HL-60/S4 (cell line): Measurements from ENCODE around the gene KLHL36.
"Not testable (repeated sequence)": the region's sequence is repeated elsewhere in the genome, so short reads cannot be mapped to it uniquely, and the experiment has no call there.

ENCODE experiments used
- in situ Hi-C: fragments of 300-500 bp; cut with MboI; formaldehyde crosslinking; loops from 2 replicates; pipeline ENCODE4 v1.14.3; 2022; ENCODE audit warnings: low sequenced_read_pairs

The KLHL36 gene

DNA sequence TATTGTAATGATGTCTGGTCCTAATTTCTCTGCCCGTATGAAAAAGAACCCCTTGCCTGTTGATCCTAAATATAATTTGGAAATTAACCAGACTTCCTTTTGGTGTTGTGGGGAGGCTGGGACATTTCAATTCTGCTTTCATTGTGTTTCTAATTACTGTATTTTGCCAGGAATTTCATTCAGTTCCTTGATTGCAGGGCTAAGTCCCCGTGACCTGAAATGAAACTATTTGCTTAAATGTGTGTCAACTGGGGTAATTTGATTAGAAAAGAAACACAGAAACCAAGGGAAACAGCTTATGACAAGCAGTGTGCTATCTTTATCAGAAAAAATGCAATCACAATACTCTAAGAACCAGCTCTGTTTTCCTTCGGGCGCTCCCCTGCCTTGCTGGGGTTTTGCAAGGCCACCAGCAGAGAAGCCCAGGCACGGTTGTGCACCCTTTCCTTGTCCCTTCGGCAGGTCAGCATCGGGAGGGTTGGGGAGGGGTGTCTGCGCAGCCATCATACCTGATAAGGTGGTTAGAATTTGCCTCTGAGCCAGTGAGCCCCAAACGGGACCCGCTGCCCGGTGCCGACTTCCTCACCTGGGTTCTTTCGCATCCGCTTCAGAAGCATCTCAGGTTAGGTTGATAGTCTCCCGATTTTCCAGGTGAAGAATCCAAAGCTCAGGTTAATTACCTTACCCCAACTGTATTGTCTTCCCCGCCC lies 19.4 kb downstream of the KLHL36 start:
- in situ Hi-C loops, result no loop called here

- in situ Hi-C loops, result no loop called here
Observed at GRCh38 chr16:84670063-84670462, 21.8 kb downstream of the KLHL36 start.

- in situ Hi-C loops, result no loop called here
Observed at GRCh38 chr16:84672276-84673202, 24.2 kb downstream of the KLHL36 start.

GRCh38 chr16:84673203-84673535 lies 24.9 kb downstream of the KLHL36 start:
- in situ Hi-C loops, result no loop called here

- in situ Hi-C loops, result no loop called here
Observed at GRCh38 chr16:84673561-84673960, 25.2 kb downstream of the KLHL36 start.

DNA sequence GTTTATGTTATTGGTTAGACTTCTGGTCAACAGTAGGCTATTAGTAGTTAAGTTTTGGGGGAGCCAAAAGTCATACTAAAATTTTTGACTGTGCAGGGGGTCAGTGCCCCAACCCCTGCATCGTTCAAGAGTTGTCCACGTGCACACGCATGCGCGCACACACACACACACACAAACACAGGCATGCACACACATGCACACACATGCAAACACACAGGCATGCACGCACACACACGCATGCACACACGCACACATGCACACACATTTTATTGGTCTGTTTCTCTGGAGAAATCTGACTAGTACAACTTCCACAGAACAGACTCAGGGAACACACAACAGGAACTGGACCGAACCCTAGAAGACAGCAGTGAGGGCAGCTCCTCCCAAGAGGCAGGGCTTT lies 27.1 kb downstream of the KLHL36 start:
- in situ Hi-C loops, result no loop called here

- in situ Hi-C loops, result no loop called here
Observed at GRCh38 chr16:84675884-84676283, 27.6 kb downstream of the KLHL36 start.

DNA sequence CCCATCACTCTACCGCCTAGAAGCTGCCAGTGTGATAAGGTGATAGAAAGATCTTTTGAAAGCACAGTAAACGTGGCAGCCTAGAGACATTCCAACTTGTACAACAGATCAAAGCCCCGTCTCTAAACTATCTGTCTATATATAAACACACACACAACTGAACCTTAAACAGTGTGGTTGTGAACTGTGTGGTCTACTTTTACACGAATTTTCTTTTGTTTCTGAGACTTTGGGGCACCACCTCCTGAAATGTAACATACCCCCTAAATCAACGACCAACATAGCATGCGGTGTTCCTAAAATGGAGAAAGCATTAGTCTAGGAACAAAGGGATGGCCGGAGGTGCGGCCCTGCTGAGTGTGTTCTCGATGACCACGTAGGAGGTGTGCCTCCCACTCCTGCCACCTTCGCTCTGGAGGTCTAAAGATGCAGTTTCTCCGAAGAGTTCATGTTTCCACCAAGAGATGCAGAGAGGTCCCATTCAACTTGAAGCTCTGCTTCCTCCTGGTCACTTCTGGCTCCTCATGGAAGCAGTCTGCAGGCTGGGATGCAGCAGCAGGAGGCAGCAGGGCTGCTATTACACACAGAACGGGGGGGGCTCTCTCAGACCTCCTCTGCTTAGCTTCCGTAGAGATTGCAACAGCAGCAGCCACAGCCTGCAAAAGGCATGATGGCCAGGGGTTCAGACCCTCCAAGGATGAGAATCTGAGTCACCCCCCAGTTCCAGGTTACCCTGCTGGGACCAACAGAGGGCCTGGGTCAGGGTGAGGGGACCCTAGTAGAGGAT lies 28.9 kb downstream of the KLHL36 start:
- in situ Hi-C loops, result no loop called here

- in situ Hi-C loops, result no loop called here
Observed at GRCh38 chr16:84677849-84678248, 29.5 kb downstream of the KLHL36 start.

DNA sequence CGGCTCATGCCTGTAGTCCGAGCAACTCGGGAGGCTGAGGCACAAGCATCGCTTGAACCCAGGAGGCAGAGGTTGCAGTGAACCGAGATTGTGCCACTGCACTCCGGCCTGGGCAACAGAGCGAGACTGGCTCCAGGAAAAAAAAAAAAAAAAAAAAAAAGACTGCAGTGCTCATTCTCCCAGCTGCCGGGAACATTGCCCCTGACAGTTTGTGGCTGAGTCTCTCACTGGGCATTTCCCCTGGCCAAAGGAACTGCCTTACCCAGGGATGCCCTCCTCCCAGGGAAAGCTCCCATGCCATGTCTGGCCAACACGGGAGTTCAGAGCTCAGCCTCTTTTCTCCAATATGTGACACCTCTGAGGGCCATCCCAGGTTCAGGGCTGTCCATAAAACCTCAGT lies 30.2 kb downstream of the KLHL36 start:
- in situ Hi-C loops, result no loop called here

DNA sequence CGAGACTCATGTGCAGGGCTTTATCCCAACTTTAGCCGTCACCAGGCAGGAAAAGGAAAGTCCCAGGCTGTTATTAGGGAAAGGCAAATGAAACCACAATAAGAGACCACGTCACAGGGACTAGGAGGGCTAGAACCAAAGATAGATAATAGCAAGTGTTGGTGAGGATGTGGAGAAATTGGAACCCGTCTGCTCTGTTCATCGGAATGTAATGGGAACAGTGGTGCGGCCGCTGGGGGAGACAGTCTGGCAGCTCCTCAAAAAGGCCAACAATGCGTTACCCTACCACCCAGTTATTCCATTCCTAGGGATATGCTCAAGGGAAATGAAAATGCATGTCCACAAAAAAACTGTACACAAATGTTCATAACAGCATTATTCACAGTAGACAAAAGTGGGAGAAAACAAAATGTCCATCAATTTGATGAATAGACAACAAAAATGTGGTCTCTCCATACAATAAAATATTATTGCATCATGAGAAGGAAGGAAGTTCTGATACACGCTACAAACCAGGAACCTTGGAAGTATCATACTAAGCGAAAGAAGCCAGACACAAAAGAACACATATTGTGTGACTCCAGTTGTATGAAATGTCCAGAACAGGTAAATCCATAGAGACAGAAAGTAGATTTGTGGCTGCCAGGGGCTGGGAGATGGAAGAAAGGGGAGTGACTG lies 32.0 kb downstream of the KLHL36 start:
- in situ Hi-C loops, result no loop called here

DNA sequence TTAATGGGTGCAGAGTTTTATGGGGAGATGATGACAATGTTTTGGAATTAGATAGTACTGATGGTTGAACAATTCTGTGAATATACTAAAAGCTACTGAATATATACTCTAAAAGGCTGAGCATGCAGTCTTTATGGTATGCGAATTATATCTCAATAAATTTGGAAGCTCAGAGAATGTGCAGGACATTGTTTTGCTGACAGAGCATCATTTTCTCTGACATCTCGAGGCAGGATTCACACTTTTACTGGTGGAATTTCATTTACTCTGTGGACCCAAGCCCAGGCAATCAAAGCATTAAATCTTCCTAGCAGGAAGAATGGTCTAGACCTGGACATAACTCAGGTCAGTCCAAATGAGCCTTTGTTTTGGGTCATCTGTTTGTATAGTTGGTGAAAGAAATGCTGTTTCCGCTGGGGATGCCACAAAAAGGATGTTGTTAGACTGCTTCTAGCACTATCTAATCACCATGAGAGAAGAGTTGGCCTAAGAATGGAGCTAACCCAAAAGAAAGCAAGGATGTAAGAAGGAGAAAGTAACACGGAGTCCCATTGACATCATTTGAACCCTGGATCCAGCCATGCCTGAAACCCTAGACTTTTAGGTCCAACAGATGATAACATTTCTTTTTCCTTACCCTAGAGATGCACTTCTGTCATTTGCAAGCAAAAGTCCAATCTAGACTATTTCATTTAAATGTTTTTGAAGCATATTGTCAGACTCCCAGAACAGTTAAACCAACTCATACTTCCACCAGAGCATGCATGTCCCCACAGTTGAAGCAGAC lies 32.7 kb downstream of the KLHL36 start:
- in situ Hi-C loops, result no loop called here

- in situ Hi-C loops, result no loop called here
Observed at GRCh38 chr16:84683691-84684591, 35.6 kb downstream of the KLHL36 start.

DNA sequence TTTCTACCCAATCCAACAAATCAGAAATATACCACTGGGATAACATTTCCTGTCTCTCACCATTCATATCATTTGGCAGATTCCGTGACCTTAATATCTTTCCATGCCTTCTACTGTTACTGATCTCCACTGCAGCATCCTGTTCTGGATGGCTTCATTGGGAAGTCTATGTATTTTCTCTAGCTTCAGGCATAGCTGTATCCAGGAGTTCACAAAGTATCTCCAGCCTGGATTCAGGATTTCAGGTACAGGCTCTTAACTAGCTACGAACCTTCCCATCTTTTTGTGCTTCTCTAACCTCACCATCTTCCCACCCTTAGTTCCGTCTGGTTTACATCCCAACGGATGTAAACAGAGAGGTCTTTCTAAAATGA lies 36.3 kb downstream of the KLHL36 start:
- in situ Hi-C loops, result no loop called here

- in situ Hi-C loops, result no loop called here
Observed at GRCh38 chr16:84685210-84685609, 36.9 kb downstream of the KLHL36 start.

GRCh38 chr16:84686707-84687298 lies 38.5 kb downstream of the KLHL36 start:
- in situ Hi-C loops, result no loop called here

GRCh38 chr16:84687715-84688114 lies 39.4 kb downstream of the KLHL36 start:
- in situ Hi-C loops, result no loop called here

DNA sequence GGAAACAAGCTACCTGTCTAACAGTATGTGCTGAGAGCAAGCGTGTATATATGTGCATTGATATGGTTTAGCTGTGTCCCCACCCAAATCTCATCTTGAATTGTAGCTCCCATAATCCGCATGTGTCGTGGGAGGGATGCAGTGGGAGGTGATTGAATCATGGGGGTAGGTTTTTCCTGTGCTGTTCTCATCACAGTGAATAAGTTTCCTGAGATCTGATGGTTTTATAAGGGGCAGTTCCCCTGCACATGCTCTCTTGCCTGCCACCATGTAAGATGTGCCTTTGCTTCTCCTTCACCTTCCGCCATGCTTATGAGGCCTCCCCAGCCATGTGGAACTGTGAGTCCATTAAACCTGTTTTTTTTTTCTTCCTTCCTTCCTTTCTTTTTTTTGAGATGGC lies 39.9 kb downstream of the KLHL36 start:
- in situ Hi-C loops, result not testable (repeated sequence)

DNA sequence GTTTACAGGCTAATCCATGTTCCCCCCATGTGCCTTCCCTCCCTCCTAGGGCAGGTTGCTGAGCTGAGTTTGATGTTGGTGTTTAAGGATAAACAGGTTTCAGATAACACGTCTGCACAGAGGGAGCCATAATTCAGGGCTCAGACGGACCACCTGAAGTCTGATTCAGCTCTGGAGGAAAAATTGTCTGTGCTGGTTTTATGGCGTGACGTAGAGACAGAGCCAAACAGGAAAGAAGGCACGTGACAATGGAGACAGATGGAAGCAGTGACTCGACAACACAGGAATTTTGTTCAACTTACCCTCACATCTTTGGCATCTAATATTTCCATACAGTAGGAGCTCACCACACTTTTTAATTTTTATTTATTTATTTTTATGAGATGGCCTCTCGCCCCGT lies 40.8 kb downstream of the KLHL36 start:
- in situ Hi-C loops, result no loop called here
